Stimulated activated CD4-positive, alpha-beta T cell treated with anti-CD3 and anti-CD28 coated beads, Interleukin-15, amount 100 ng/mL, for 24 hours (primary cell): ENCODE measurements around the gene RNPEPL1.
"Not testable (repeated sequence)": the region's sequence is repeated elsewhere in the genome, so short reads cannot be mapped to it uniquely, and the experiment has no call there.

Source experiments
- DNase-seq: peaks from one replicate; pipeline ENCODE4 v3.0.0-alpha.2; 2020

The RNPEPL1 gene

DNA sequence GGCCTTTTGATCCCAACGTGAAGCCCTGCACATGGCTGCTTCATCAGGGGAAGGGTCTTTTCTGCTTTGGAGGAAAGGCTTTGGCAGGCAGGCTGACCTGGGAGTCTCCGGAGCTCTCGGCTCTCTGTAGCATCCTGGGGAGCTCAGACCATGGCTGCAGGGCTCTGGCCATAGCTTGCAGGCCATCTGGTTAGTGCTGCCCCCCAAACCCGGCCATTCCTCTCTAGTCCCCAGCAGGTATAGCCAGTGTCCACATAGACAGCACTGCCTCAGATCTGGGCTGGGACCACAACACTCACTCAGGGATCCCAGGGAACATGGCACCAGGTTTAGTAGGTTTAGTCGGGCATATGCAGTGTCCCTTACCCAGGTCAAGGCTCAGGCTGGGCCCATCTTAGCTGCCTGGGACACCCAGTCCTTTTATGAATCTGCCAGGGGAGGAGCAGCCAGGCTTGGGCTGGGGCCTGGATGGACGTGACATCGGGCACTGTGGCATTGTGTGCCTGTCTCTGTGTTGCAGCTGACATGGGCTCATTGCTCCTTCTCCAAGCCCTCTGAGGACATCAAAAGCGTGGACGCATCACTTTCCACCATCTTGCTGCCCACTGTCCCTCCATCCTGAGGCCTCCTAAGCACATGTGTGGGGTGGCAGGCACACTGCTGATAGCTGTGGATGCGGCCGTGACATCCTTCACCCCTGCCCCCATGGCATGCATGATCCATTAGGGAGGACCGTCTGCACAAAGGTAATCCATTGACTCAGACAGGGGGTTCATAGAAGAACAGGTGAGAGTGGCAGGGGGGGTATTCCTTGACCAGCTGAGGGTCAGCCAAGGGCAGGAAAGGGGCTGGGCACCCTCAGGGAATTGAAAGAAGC lies 37.8 kb downstream of the RNPEPL1 start:
- DNase-seq = no peak

DNA sequence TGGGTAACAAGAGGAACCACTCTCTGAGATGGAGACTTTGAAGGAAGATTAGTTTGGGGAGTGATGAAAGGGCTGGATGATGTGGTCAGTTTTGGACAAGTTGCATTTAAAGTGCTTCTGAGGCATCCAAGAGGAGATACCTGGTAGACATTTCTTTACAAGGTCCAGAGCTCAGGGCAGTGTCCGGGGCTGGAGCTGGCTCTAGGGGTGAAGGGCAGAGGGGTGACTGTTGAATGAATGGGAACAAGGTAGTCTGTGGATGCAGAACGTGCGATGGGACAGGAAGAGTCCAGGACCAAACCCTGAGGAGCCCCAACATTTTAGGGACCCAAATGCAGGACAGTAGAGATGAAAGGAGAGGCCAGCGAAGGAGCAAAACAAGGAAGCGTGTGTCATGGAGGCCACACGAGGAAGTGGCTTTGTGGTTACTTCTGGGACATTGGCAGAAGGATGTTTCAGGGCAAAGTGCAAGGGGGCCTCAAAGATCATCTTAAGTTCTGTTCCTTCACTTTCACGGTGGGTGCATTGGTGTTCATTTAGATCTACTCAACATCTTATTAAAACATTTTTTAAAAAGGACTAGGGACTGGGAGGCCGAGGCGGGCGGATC lies 43.4 kb downstream of the RNPEPL1 start:
- no peak for DNase-seq

DNA sequence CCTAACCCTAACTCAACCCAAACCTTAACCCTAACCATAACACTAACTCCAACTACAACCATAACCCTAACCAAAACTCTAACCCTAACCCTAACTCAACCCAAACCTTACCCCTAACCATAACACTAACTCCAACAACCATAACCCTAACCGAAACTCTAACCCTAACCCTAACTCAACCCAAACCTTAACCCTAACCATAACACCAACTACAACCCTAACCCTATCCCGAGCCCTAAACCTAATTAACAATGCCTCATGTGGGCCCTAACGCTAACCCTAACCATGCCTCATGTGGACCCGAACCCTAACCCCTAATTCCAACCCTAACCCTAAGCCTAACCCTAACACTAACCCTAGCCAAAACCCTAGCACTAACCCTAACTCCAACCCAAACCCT lies 45.5 kb downstream of the RNPEPL1 start:
- DNase-seq = no peak

- DNase-seq = no peak
These were observed 46.1 kb downstream of the RNPEPL1 start for GRCh38 chr2:240614391-240614790.

- DNase-seq = no peak
These were observed 47.1 kb downstream of the RNPEPL1 start for GRCh38 chr2:240615396-240615795.

DNA sequence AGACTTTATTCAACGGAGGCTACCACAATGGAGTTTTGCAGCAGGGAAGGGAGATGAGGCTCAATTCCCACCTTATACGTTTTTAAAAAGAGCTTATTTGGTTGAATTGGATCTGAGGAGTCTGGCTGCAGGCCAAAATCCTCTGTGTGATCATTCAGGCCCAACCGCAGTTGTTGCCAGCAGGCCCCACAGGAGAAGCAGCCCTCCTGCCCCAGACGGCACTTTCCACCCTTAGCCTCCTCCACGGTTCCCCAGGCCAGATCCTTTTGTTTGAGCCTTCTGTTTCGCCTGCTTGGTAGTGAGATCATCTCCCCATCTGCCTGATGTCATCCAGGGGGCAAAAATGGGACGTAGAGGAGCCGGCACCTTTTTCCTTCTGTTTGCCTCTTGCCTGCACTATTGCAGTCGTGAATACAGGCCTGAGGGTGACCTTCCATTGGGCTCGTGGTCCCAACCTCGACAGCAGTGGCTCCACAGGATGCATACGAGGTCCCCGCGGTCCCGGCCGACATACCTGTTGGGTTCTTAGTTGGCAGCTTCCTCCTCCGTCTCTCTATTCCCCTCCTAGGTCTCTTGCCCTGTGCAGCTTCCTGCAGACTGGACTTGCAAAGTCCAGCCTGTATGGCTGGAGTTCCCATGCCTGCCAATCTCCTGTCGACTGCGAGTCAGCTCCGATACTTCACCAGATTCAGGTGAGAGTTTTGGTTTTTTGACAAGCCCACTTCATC lies 47.7 kb downstream of the RNPEPL1 start:
- no peak for DNase-seq

GRCh38 chr2:240616860-240617666 lies 48.8 kb downstream of the RNPEPL1 start:
- not testable (repeated sequence) for DNase-seq

DNA sequence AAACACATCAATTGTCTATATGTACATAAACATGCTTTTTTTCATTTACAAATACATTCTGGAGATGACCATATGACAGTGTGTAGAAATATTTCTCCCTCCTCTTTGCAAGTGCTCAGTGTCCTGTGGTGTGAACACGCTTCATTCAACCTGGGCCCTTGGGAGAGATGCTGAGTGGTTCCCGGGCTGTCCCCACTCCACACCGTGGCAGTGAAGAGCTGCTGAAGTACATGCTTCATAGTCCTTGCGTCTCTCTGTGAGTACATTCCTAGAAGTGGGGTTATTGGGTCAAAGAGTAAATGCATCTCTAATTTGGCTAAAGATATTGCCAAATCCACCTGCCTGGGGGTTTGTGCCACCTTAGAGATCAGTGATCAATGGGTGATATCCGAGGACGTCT lies 50.5 kb downstream of the RNPEPL1 start:
- no peak for DNase-seq

DNA sequence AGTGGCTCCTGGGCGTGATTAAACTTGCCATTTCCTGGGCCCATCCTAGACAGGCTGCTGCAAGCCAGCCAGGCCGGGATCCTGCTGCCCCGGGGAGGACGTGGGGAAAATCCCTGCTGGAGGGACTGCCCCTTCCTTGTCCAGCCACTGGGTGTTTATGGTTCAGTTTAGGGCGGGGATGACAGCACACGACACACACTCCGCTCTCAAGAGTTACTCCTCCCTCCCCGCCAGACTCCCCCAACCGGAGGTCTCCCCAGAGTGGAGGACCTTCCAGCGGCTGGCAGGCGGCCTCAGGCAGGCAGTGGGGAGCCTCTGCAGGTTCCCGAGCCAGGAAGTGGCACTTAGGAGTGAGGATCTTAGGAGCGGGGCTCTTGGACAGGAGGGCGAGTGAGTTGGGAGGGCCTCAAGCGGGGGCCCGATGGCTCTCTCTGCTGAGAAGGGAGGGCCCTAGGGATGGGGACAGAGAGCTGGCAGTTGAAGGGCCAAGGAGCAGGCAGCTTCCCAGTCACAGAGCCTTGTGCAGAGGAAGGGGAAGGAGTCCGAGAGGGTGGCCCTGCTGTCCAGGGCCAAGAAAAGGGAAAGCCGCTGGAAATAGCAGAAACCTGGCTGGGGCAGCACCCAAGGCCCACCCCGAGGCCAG lies 51.3 kb downstream of the RNPEPL1 start:
- DNase-seq = no peak

DNA sequence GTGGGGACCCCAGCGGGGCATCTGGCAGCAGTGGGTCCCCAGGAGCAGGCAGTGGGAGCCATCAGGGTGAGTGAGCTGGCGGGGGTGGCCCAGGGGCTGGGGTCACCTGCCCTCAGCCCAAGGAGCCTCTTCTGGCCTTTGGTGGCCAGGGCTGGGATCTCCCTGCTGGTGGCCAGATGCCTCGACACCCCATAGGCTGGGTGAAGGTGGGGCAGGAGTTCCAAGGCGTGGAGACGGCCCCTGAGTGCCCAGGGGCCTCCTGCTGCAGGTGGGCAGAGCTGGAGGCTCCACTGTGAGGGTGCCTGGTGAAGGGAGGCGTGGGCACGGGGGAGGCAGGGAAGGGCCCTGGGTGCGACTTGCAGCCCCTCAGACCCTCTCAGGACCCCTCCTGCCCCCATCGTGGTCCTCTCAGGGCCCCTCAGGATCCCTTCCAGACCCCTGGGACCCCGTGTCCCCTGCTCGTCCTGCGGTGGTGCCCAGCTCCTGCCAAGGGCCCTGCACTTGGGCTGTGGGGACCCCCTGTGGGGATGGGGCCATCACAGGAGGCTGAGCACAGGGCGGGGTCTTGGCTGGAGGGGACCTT lies 52.0 kb downstream of the RNPEPL1 start:
- DNase-seq = no peak

GRCh38 chr2:240620859-240621258 lies 52.6 kb downstream of the RNPEPL1 start:
- DNase-seq = no peak

- peak; percentile 12 for DNase-seq
These were observed 53.8 kb downstream of the RNPEPL1 start for GRCh38 chr2:240622060-240622411.

DNA sequence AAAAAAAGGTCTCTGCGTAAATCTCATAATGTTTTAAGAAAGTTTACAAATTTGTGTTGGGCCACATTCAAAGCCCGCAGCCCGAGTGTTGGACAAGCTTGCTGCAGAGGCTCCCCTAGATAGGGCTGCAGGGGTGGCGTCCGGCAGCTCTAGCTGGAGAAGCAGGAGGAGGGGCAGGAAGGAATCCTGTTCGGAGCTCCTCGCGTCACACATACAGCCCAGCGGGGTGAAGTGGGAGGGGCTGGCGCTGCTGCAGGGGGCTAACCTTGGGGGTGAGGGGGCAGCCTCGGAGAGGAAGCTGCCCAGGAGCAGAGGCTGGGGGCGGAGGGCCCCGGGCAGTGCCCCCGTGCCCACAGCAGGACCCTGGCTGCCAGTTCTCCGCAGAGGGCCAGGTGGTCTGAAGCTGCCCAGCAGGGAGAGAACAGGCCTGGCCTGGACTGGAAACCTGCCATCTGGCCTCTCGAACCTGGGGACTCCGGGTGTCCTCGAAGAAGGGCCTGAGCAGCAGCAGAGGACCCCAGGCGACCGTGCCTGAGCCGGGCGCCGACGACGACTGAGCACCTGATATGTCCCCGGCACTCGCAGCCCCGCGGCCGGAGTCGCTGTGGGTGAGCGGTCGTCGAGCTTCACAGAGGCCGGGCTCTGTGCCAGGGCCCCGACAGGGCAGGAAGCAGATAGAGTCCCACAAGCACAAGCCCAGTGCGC lies 54.4 kb downstream of the RNPEPL1 start:
- peak; percentile 66 for DNase-seq

- DNase-seq = peak; percentile 13
These were observed 55.3 kb downstream of the RNPEPL1 start for GRCh38 chr2:240623531-240624010.

- DNase-seq = peak; percentile 20
These were observed 56.0 kb downstream of the RNPEPL1 start for GRCh38 chr2:240624011-240624949.

DNA sequence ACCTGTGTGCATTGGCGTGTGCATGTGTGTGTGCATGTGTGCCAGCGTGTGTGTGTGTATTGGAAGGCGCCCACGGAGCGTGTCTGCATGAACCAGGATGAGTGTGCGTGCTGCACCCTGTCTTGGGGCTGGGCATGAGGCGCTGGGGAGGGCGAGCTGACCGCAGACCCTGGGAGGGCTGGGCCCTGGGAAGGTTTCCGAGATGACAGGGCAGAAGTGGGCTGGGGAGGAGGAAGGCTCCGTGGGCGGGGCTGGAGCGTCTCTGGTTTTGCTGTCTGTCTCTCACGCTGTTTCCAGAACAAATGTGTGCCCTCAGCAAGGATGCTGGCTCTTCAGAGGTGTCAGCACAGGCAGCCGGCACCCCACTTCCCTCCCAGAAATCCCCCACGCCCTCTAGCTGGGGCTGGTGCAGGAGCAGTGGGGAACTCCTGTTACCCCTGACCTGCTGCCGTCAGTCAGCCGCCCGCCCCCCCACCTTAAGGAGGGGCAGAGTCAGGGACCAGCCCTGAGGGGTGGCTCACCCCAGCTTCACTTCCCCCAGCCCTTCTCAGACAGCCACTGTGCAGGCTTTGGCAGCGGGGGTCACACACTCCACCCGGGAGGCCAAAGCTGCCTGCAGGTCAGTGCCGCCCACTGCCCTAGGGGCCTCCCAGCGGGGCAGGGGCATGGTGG lies 56.8 kb downstream of the RNPEPL1 start, which contains the start of gene GPR35:
Gene GPR35 (plus strand): TSS at position 531 of the 672 bp plus-strand sequence. CDS start 4,473 bp downstream, outside the sequence.
- peak; percentile 88 for DNase-seq

GRCh38 chr2:240626531-240627300 lies 58.4 kb downstream of the RNPEPL1 start:
- DNase-seq = peak; percentile 60

- no peak for DNase-seq
These were observed 59.6 kb downstream of the RNPEPL1 start for GRCh38 chr2:240627736-240628506.
